ENCODE results near the gene ADGRL1.
A peak's percentile ranks its signal among the peaks of the same experiment; 100 is the strongest.
"Not testable (repeated sequence)": the region's sequence is repeated elsewhere in the genome, so short reads cannot be mapped to it uniquely, and the experiment has no call there.

ADGRL1 gene

GRCh38 chr19:14218620-14219330 lies 12.8 kb upstream of the ADGRL1 start:
- no peak for DNase-seq (ENCODE audit: low read depth)

GRCh38 chr19:14217886-14218285 lies 11.9 kb upstream of the ADGRL1 start:
- not testable (repeated sequence) for DNase-seq (ENCODE audit: low read depth)

GRCh38 chr19:14214580-14214979 lies 8.6 kb upstream of the ADGRL1 start:
- DNase-seq (ENCODE audit: low read depth) = no peak

GRCh38 chr19:14210182-14210581 lies 4.2 kb upstream of the ADGRL1 start:
- DNase-seq (ENCODE audit: low read depth) = not testable (repeated sequence)

- DNase-seq (ENCODE audit: low read depth) = not testable (repeated sequence)
Measured at GRCh38 chr19:14209401-14209800, 3.4 kb upstream of the ADGRL1 start.

- not testable (repeated sequence) for DNase-seq (ENCODE audit: low read depth)
Measured at GRCh38 chr19:14208496-14208895, 2.5 kb upstream of the ADGRL1 start.

GRCh38 chr19:14207796-14208195 lies 1.8 kb upstream of the ADGRL1 start:
- DNase-seq (ENCODE audit: low read depth) = not testable (repeated sequence)

- peak; percentile 96 for DNase-seq (ENCODE audit: low read depth)
Measured at GRCh38 chr19:14206737-14207726, 1.1 kb upstream of the ADGRL1 start.

GRCh38 chr19:14206308-14206707 lies 339 bp upstream of the ADGRL1 start:
- DNase-seq (ENCODE audit: low read depth) = not testable (repeated sequence)

- DNase-seq (ENCODE audit: low read depth) = not testable (repeated sequence)
Measured at GRCh38 chr19:14204676-14205451, 1.1 kb downstream of the ADGRL1 start.

- not testable (repeated sequence) for DNase-seq (ENCODE audit: low read depth)
Measured at GRCh38 chr19:14204219-14204618, 1.8 kb downstream of the ADGRL1 start.

- not testable (repeated sequence) for DNase-seq (ENCODE audit: low read depth)
Measured at GRCh38 chr19:14203788-14204187, 2.2 kb downstream of the ADGRL1 start.

- no peak for DNase-seq (ENCODE audit: low read depth)
Measured at GRCh38 chr19:14203177-14203576, 2.8 kb downstream of the ADGRL1 start.

GRCh38 chr19:14201481-14201880 lies 4.5 kb downstream of the ADGRL1 start:
- DNase-seq (ENCODE audit: low read depth) = not testable (repeated sequence)

GRCh38 chr19:14200147-14200841 lies 5.7 kb downstream of the ADGRL1 start:
- peak; percentile 44 for DNase-seq (ENCODE audit: low read depth)

GRCh38 chr19:14198384-14199376 lies 7.3 kb downstream of the ADGRL1 start:
- no peak for DNase-seq (ENCODE audit: low read depth)

- no peak for DNase-seq (ENCODE audit: low read depth)
Measured at GRCh38 chr19:14197882-14198281, 8.1 kb downstream of the ADGRL1 start.

GRCh38 chr19:14197288-14197687 lies 8.7 kb downstream of the ADGRL1 start:
- not testable (repeated sequence) for DNase-seq (ENCODE audit: low read depth)

- DNase-seq (ENCODE audit: low read depth) = peak; percentile 41
Measured at GRCh38 chr19:14196105-14196504, 9.9 kb downstream of the ADGRL1 start.

GRCh38 chr19:14195216-14195615 lies 10.8 kb downstream of the ADGRL1 start:
- not testable (repeated sequence) for DNase-seq (ENCODE audit: low read depth)
